ENCODE data around the gene CCR6.

DNA sequence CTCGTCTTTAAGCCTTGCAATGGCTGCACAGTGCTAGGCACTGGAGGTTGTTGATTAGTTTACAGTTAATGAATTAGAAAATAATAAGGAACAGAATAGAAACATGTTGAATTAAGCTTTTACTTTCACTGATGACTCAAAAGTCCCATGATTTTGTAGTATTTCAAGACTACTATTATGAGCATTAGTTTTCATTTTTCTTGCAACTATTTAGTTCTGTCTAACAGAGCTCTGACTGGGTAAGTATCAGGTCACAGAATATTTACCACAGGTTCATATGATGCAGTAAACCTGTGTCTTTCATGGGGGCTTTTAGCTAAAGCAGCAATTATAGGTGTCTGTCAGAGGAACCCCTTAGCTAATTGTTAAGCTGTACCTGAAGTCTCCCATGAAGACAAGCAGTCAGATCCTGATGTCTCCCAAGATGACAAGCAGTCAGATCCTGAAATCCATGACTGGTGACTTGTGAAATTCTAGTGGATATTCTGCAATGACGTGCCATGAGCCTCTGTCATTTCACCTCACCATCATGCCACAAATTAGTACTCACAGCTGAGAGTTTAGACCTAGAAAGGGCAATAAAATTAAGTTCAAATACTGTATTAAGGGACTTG is 43.1 kb downstream of the CCR6 start:
- TF ChIP-seq, protein P1, sequence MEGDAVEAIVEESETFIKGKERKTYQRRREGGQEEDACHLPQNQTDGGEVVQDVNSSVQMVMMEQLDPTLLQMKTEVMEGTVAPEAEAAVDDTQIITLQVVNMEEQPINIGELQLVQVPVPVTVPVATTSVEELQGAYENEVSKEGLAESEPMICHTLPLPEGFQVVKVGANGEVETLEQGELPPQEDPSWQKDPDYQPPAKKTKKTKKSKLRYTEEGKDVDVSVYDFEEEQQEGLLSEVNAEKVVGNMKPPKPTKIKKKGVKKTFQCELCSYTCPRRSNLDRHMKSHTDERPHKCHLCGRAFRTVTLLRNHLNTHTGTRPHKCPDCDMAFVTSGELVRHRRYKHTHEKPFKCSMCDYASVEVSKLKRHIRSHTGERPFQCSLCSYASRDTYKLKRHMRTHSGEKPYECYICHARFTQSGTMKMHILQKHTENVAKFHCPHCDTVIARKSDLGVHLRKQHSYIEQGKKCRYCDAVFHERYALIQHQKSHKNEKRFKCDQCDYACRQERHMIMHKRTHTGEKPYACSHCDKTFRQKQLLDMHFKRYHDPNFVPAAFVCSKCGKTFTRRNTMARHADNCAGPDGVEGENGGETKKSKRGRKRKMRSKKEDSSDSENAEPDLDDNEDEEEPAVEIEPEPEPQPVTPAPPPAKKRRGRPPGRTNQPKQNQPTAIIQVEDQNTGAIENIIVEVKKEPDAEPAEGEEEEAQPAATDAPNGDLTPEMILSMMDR (IDR thresholded peaks at IDR 0.05), result no peak
- TF ChIP-seq POLR2AphosphoS5 (IDR thresholded peaks at IDR 0.05), result no peak
